ENCODE results near the gene KDM3A.
A peak's percentile ranks its signal among the peaks of the same experiment; 100 is the strongest.

The KDM3A gene

DNA sequence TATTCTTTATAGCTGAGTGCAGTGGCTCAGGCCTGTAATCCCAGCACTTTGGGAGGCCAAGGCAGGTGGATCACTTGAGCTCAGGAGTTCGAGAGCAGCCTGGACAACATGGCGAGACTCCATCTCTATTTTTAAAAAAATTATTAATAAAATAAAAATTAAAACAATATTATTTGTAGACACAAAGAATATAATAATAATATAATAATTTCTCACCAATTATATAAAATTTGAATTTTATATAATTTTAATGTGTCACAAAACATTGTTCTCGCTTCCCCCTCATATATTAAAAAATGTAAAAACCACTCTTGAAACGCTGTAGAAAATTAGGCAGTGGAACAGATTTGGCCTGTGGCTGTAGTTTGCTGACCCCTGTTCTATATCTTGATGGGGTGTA lies 5.6 kb upstream of the KDM3A start:
- no peak for DNase-seq (ENCODE audit: low read depth)

DNA sequence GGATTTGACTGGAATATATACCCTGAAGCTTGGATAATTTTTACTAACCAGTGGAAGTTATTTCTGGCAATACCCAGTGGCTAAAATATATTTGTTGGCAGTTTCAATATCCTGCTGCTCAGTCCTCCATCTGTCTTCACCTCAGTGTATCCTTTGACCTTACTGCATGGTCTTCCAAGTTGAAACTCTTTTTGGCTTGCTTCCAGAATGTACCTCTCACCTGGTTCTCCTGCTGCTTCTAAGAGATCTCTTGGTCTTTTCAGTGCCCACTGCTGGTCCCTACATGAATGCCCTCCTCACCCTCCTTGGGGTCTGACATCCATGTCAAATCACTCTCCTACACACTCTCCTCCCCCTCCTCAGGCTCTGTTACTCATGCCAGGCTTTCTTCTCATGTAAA lies 4.8 kb upstream of the KDM3A start:
- DNase-seq (ENCODE audit: low read depth): no peak

DNA sequence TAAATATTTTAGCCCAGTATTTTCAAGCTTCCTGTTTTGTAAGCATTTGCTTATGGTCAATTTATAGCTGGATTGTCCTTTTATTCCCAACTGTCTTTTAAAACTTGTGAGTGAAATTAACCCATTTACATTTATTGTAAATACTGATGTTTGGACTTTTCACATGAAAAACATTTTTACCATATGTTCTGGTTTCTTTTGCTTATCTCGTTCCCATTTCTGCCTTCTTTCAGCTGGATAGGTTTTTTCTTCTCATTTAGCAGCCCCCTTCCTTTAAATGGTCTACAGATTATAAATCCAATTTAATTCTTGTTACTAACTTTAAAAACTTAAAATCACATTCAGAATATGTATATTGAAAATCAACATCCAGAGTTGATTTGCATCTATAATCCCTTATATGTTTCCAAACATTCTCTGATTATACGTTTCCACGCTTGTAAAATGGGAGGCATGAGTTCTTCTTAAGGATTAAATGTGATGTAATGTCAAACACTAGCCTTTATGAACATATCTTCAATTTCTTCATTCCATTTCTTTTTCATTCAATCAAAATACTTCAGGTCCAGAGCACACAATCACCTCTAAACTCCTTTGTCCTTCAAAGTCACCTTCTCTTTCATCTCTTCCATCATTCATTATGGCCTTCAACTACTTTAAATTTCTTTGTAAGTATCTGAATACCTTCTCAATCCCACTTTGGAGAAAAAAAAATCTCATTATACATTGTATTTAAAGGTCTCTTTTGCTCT lies 1.1 kb upstream of the KDM3A start:
- no peak for DNase-seq (ENCODE audit: low read depth)

DNA sequence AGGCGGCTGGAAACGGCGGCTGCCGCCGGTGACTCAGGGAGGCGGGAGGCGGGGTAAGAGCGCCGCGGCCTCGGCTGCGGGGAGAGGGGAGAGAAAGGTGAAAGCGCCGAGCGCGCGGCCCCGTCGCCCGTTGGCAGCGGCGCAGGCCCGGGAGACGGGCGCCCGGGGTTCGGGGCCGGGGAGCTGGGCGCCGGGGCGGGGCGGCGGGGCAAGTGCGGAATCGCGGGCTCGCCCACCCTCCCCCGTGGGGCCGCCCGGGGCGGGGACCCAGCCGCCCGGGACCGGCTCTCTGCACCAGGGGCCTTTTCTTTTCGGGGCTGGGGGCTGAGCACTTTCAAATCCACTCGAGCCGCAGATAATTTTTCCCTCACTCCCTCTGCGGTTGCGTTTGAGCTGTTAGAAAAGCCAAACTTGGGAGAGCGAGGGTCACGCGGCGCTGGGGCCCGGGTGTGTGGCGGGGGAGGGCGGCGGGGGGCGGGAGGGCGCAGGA lies 266 bp downstream of the KDM3A start:
- no peak for DNase-seq (ENCODE audit: low read depth)

DNA sequence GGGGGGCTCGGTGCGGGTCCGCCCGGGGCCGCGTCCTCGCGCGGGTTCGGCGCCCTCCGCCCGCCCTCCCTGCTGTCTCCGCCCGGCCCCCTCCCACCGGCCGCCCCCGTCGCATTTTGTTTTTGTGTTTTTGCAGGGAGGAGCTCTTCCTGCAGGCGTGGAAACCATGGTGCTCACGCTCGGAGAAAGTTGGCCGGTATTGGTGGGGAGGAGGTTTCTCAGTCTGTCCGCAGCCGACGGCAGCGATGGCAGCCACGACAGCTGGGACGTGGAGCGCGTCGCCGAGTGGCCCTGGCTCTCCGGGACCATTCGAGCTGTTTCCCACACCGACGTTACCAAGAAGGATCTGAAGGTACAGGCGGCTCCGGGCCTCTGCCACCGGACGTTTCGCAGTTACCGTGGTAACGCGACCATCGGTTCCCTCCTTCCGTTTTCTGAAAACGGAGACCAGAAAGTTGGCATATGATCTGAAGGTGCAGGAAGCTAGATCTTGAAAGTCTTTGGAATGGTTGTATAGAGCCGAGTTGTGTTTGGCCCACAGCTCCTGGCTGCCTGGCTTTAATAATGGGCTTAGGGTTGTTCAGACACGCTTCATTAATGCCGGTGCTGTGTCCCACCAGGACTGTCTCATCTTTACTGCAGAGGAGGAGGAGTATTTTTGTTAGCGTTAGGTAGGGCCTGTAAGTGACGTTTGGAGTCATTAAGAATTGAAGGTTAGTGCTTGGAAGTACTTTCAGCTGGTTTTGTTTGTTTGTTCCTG lies 891 bp downstream of the KDM3A start:
- DNase-seq (ENCODE audit: low read depth): peak; percentile 37

DNA sequence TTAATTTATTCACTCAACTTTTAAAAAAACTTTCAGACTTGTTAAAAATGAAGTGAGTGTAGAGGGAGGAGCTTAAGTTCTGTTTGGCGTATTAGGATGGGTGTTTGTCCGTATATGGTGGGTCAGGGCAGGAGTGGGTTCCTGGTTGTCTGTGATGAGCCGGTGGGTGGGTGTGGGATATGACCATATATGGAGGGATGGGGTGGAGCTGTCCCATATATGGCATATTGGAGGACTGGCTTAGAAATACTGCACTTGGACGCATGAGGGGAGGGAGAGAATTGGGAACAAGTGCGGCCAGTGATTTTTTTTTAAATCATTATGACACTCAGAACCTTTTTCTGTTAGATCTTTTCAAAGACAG lies 1.5 kb downstream of the KDM3A start:
- DNase-seq (ENCODE audit: low read depth): peak; percentile 77

DNA sequence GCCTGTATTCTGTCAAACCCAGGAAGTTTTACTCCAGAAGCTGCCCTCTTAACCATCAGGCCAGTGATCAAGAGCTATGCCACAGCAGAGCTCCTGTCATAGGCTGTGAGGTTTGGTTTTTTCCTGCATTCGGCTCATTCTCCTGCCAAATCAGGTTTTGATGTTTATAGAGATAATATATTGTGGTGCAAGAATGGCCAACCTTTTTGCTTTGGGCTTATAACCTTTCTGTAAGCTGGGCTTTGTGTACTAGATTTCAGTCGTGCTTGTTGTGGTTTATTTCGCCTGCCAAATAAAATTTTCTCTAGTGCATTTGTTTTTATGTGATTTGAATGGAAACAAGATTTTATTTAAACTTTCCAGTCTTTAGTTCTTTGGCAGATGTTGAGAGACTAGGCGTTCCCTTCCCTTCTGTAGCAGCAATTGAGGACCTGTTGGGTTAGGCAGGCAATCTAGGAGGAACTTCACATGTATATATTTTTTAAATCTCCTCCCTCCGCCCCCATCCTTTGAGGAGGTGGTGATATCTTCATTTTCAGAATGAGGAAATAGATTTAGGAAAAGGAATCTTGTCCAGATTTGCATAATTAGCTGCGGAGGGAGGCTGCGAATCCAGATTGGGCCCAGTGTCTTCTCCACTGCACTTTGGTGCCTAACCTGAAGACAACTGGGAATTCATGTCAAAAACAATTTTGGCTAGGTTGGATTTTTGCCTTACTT lies 2.6 kb downstream of the KDM3A start:
- DNase-seq (ENCODE audit: low read depth): no peak

DNA sequence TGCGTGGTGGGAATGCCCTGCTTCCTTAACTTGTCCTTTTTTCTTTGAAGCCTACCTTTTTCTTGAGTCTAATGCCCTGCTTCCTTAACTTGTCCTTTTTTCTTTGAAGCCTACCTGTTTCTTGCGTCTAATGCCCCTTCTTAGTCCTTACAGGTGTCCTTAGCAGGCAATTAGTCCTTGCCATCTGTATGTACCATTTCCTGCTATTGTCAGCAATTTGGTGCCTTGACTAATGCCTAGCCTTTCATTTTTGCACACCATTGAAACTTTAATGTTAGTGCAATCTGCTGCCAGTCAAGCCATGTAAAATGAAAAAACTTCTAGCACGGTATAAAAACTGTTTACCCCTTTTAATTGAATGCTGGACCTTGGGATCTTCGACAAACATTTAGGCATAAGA lies 4.3 kb downstream of the KDM3A start:
- DNase-seq (ENCODE audit: low read depth): no peak

DNA sequence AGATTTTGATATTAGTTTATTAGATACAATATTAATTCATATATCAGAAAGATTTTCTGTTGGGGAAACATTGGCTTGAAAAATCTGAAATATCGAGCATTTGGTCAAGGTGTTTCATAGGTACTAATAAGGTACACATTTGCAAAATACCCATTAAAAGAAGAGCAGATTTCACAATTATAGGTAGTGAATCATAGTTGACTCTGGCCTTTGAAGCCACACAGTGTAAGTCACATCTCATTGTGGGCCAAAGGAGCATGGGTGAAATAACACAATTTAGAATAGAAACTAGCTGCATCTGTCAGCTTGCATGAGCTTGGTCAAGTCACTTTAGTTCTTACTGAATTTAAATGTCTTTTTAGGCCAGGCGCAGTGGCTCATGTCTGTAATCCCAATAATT lies 4.9 kb downstream of the KDM3A start:
- no peak for DNase-seq (ENCODE audit: low read depth)

DNA sequence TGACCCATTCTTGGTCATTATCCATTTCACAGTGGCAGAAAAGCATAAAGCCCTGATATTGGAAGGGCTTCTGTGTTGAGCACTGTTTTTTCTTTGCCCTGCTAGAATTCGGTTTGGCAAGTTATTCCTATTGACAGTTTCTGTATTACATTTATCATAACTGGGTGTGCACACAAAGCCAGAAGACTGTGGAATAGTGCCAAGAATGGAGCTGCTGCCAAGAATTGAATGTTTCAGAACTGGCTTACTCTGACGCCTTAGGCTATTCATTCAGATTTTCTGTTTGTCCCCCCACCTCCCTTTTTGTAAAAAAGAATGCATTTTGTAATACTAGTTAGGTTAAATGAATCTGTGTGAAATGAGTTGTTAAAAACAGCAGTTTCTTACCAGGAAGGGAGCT lies 12.7 kb downstream of the KDM3A start:
- DNase-seq (ENCODE audit: low read depth): peak; percentile 66

DNA sequence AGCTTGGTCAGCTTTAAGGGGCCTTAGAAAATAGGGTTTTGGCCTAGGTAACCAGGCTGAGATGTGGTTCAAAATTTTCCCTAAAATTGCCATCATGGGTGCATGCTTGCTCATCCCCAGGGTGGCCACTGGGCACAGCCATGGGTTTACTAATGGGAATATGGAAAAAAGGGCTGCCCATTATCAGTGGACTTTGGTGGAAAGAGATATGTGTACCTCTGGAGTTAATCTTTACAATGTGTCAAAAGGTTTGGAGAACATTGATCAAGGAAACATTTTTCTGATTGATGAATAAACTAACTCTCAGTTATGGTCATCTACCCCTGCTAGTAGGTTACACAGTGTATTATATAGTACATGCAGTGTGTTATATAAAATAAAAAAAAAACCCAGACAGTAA lies 13.1 kb downstream of the KDM3A start:
- no peak for DNase-seq (ENCODE audit: low read depth)

DNA sequence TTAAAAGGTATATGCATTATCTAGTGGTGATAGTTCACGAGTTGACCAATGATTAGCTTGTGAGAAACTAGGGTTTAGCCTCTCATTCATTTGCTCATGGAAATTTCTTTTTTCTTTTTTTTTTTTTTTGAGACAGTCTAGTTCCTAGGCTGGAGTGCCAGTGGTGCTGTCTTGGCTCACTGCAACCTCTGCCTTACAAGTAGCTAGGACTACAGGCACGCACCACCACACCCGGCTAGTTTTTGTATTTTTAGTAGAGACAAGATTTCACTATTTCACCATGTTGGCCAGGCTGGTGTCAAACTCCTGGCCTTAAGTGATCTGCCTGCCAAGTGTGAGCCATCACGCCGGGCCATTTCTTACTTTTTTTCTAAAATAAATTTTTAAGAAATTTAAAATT lies 14.0 kb downstream of the KDM3A start:
- no peak for DNase-seq (ENCODE audit: low read depth)

DNA sequence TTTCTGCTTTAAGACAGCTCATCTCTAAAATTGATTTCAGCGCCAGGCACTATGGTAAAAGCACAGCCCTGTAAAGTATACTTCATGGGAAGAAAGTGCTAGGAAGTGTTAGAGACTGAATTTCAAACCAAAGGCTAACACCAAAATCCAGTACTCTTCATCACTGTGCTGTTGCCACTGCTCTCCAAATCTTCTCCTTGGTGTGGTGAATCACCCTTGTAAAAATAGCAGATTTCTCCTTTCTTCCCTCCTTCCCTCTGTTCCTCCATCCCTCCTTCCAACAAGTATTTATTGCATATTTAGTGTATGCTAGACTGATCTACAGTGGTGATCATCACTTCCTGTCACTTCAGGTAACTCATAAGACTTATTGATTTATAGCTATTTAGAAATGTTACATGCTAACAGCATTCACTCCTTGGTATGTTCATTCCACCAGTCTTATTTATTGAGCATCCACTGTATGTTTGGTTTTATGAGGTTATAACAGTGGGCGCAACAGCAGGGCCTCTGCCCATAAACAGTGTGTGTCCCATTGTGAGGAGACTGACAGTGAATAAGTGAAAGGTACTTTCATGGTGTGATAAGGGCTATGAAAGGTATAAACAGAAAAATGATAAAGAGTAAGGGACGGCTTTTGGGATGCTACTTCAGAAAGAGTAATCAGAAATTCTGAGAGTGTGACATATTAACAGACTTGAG lies 20.0 kb downstream of the KDM3A start:
- no peak for DNase-seq (ENCODE audit: low read depth)

DNA sequence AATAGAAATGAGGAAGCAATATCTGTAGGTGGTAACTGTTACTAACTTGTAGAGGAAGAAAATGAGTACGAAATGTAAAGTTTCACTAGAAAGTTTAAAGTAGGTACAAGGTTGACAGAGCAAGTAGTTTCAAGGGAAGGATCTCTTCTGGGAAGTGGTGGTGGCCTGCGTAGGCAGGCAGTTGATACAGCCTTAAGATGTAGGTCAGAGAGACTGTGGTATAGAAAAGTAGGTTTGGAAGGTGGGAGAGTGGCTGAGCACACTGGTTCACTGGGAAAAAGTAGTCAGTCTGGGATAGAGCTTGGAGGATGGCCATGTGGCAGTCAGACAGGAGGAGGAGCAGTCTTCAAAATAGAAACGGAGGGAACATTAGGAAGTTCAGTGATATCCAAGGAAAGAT lies 23.5 kb downstream of the KDM3A start:
- no peak for DNase-seq (ENCODE audit: low read depth)

DNA sequence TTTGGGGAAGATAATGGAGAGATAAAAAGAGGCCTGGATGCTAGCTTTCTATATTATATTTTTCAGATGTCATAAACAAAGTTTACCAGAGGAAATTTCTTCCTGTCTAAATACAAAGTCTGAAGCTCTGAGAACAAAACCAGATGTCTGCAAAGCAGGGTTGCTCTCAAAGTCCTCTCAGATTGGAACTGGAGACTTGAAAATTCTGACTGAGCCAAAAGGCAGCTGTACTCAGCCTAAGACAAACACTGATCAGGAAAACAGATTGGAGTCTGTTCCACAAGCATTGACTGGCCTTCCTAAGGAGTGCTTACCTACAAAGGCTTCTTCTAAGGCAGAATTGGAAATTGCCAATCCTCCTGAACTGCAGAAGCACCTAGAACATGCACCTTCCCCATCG lies 25.1 kb downstream of the KDM3A start:
- DNase-seq (ENCODE audit: low read depth): no peak

DNA sequence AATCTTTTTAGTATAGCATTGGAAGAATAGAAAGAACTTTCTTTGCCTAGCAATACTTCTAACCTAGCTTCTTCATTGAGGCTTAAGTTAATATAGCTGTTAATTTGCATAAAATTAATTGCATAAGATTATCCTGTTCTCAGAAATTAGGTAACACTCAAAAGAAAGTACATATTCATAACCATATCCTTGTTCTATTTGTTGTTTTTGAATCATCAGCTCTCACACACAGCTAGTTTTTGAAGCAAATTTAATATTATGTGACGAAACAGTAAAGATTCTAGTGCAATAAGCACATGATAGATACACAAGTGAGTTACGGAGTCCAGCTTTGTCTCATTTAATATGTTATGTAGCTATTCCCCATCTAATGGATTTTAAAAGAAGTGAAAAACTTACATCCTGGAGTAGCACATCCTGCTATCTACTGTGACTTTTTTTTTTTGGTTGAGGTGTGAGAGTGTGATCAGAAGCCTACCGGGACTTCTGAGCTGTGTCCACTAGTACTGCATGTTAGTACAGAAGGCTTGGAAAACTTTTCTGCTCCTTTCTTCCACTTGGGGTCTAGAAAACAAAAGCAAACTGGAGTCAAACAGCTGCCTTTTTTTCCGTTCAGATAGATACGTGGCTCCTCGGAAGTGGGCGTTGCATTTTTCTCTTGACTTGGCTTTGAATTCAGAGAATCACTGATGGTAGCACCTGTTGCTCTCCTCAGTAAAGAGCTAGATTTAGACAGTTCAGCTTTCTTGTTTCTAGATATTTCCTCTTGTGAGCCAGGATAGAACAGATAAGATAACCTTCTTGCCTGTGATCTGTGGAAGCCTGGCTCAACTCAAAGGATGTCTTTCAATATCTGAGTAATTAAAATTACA lies 27.2 kb downstream of the KDM3A start:
- no peak for DNase-seq (ENCODE audit: low read depth)

DNA sequence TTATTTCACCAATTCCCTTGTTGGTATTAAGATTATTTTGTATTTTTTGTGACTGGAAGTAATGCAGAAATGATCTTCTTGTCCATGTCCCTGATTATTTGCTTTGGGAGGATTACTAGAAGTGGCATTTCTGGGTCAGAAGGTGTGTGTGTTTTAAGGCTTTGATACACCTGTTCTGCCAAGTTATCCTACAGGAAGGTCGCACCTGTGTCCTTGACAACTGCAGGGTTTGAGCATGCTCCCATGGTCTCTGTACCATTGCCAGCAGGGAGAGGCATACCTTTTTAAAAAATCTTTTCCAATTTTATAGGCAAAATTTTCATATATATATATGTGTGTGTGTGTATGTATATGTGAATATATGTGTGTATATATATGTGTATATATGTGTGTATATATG lies 29.7 kb downstream of the KDM3A start:
- DNase-seq (ENCODE audit: low read depth): no peak

DNA sequence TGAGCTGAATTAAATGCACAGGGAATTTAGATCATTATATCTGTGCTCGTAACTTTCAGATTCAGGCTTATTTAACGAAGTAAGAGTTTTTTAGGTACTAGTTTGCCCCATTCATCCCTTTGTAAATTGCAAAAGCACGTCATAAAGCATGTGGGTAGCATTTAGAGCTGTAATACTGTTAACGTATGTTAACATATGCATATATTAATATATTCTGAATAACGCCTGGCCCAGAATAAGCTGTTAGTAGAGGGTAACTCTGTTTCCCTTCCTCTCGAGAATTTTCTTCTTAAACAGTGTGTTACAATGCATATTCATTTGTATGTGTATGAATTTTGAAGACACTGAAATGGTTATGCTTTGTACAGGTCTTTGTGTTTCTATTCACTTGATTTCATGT lies 30.5 kb downstream of the KDM3A start:
- no peak for DNase-seq (ENCODE audit: low read depth)

DNA sequence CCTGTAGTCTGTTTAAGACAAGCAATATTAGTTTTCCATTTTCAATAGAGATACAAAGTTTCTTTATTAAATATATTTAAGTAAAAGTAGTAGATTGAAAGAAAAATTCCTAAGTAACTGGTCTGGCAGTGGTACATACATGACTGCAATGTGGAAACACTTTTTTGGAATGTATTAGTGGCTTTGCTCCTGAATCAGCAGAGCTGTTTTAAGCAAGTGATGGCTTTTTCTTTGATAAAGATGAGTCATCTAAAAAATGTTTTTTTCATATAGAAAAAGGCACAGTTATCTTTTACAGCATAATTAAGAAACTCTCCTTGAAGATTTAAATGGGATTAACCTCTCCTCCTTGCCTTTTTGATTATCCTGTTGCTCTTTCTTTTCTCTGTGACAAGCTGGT lies 34.9 kb downstream of the KDM3A start:
- DNase-seq (ENCODE audit: low read depth): no peak

DNA sequence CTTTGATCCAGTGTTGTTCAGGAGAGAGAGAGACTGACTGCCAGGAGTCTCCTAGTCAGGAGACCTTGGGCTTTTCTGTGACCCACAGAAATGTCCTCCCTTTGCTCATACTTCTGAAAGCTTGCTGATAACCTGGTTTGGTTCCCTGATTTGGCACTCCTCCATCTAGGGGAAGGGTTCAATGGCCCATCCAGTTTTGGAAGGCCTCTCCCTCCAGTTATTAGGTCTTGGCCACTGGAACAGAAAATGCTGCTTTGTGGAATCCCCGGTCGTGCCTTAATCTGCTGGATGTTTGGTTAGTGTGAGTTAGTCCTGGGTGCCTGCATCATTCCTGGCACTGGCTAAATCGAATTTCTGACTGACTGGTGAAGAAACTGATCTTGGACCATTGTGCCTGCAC lies 35.7 kb downstream of the KDM3A start:
- no peak for DNase-seq (ENCODE audit: low read depth)

DNA sequence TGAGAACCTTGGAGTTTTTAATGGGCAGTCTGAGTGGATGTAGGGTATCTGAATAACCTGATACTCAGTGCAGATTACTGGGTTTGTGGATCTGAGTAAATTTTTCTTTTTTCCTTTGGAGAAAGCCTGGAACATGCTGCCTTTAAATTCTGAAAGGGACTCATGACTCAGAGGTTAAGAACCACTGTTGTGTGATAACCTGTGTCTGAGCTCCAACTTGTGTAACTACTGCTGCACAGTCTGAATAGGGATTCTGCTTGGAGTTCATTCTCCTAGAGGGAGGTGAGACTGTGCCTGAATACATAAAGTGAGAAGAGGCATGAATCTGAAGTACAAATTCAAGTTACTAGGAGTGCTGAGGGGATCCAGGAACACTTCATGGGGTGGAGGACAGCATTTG lies 36.2 kb downstream of the KDM3A start:
- DNase-seq (ENCODE audit: low read depth): no peak

DNA sequence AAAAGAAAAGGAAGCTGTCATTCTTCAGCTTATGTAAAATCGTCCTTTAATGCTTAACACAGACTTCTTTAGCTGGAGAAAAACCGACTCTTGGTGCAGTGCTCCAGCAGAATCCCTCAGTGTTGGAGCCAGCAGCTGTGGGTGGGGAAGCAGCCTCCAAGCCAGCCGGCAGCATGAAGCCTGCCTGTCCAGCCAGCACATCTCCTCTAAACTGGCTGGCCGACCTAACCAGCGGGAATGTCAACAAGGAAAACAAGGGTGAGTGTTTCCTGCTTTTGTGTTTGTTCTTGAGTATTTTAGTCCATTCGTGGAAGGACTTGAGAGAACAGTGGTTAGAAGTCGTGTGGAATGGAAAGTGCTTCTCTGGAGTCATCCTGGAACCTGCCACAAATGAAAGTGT lies 38.9 kb downstream of the KDM3A start:
- DNase-seq (ENCODE audit: low read depth): no peak
